PC-9 (cell line): Measurements from ENCODE around the gene TADA2B.

Experiments
- CTCF ChIP-seq: fragments of 200-600 bp; sonication (generic); conservative IDR thresholded peaks from 2 replicates; pipeline ENCODE4 v1.6.1; 2017; ENCODE audit warnings: mixed run types, antibody characterized with exemption, mild to moderate bottlenecking, moderate library complexity
- EZH2 ChIP-seq: fragments of 200-600 bp; sonication (generic); IDR thresholded peaks from 2 replicates; pipeline ENCODE4 v1.8.0; 2017; ENCODE audit warnings: antibody characterized with exemption, low read depth

- TF ChIP-seq CTCF (no peak), EZH2 (no peak)
These were observed 40.8 kb upstream of the TADA2B start for GRCh38 chr4:7002336-7002735.
